OCI-LY7 (cell line): ENCODE measurements around the gene TEX9.

Source experiments
- CTCF ChIP-seq: fragments of 200-600 bp; sonication (generic); conservative IDR thresholded peaks from 2 replicates; pipeline ENCODE4 v1.5.1; 2014; ENCODE audit warnings: mild to moderate bottlenecking, antibody characterized with exemption, low read length, moderate library complexity, mixed read lengths
- EZH2phosphoT487 ChIP-seq: fragments of 200-600 bp; sonication (generic); IDR thresholded peaks from 2 replicates; pipeline ENCODE4 v1.6.1; 2018; ENCODE audit warnings: low read depth, borderline replicate concordance, mild to moderate bottlenecking, mixed run types, antibody characterized with exemption, low read length, moderate library complexity, mixed read lengths

- TF ChIP-seq CTCF (no peak), EZH2phosphoT487 (no peak)
These were observed 20.9 kb upstream of the TEX9 start for GRCh38 chr15:56344336-56344735.
